Common myeloid progenitor, CD34-positive (primary cell): ENCODE results near the gene F8.
A peak's percentile ranks its signal among the peaks of the same experiment; 100 is the strongest.

Source experiments
- CTCF ChIA-PET: fragments of 350-600 bp; sonication (Branson Sonifier 250); formaldehyde crosslinking; loops from one replicate; lab custom pipeline; 2021; ENCODE audit warnings: antibody characterized with exemption; lab: Charles Lee
- POLR2A ChIA-PET: fragments of 350-600 bp; sonication (Branson Sonifier 250); formaldehyde crosslinking; loops from one replicate; lab custom pipeline; 2021; ENCODE audit warnings: antibody characterized with exemption; lab: Charles Lee
- DNase-seq, 3 donors: peaks; one replicate each; pipeline versions ENCODE4 v3.0.0 to v3.0.0-alpha.2; 2013
- H3K27ac ChIP-seq, 2 experiments: 1 replicate in 1 of 2; 2 replicates in 1 of 2; pipeline ENCODE4 v1.7.0; 2013; ENCODE audit warnings: inconsistent platforms in 2 of 2, low read length in 2 of 2, mild to moderate bottlenecking in 2 of 2, low read depth in 1 of 2, moderate library complexity in 1 of 2; ENCODE audit not compliant: severe bottlenecking in 2 of 2, insufficient read depth in 1 of 2, poor library complexity in 1 of 2
- H3K27me3 ChIP-seq, 5 experiments: replicated peaks in 2 of 5; 1 replicate in 3 of 5; 2 replicates in 2 of 5; pipeline versions ENCODE4 v1.6.1 to v1.7.0; 2013; ENCODE audit warnings: low read length in 4 of 5, mild to moderate bottlenecking in 2 of 5, moderate library complexity in 2 of 5, inconsistent platforms in 1 of 5; ENCODE audit not compliant: insufficient read depth in 5 of 5, control insufficient read depth in 4 of 5
- H3K36me3 ChIP-seq, 4 experiments: 1 replicate in 2 of 4; 2 replicates in 2 of 4; pipeline versions ENCODE4 v1.6.1 to v1.7.0; 2013; ENCODE audit warnings: low read length in 3 of 4, control low read depth in 1 of 4, mild to moderate bottlenecking in 1 of 4; ENCODE audit not compliant: control insufficient read depth in 4 of 4, insufficient read depth in 4 of 4
- H3K4me1 ChIP-seq, 4 experiments: 1 replicate in 3 of 4; 2 replicates in 1 of 4; pipeline versions ENCODE4 v1.6.1 to v1.7.1; 2013; ENCODE audit warnings: low read length in 3 of 4, mild to moderate bottlenecking in 3 of 4, control low read depth in 1 of 4, inconsistent platforms in 1 of 4, moderate library complexity in 1 of 4; ENCODE audit not compliant: control insufficient read depth in 4 of 4, insufficient read depth in 4 of 4; ENCODE audit errors: control extremely low read depth in 1 of 4
- H3K4me3 ChIP-seq, 7 experiments: 1 replicate in 4 of 7; 2 replicates in 3 of 7; pipeline versions ENCODE4 v1.5.1 to v1.7.0; 2013; ENCODE audit warnings: mild to moderate bottlenecking in 7 of 7, low read length in 6 of 7, moderate library complexity in 6 of 7, inconsistent platforms in 2 of 7, low read depth in 2 of 7, control low read depth in 1 of 7; ENCODE audit not compliant: insufficient read depth in 4 of 7, control insufficient read depth in 1 of 7; ENCODE audit errors: extremely low read depth in 1 of 7
- H3K9me3 ChIP-seq, 5 experiments: 1 replicate in 4 of 5; 2 replicates in 1 of 5; pipeline versions ENCODE4 v1.6.1 to v1.7.1; 2013; ENCODE audit warnings: low read length in 4 of 5, mild to moderate bottlenecking in 2 of 5, inconsistent platforms in 1 of 5, low read depth in 1 of 5, moderate library complexity in 1 of 5; ENCODE audit not compliant: control insufficient read depth in 4 of 5, insufficient read depth in 2 of 5; ENCODE audit errors: control extremely low read depth in 1 of 5
- WGBS: methylation state at CpG from one replicate; pipeline ENCODE4 v1.1.5; 2013; ENCODE audit not compliant: insufficient coverage; 5-methylcytosine and 5-hydroxymethylcytosine counted together

The F8 gene

GRCh38 chrX:154795016-154795415, 227.5 kb downstream of the F8 start:
- Histone ChIP-seq H3K36me3 (peaks cover 0 to 16% (median 5%) of the 10 kb centered on the region in 4 experiments), H3K9me3 (peaks cover 0 to 2% (median 0%) of the 10 kb centered on the region in 5 experiments), H3K4me3 (no peak overlapping the region), H3K4me1 (peaks cover 20 to 43% (median 27%) of the 10 kb centered on the region in 4 experiments), H3K27ac (peak overlapping the region in 1 of 2 experiments; percentile 6), H3K27me3 (no peaks in the 10 kb centered on the region)
- CTCF ChIA-PET = no interaction called here
- peak in 2 of 3 donors; percentile 30 to 47 for DNase-seq
- no CpG with 5 or more reads among the region's 2 CpGs for WGBS
- POLR2A ChIA-PET = no interaction called here

- ChIA-PET POLR2A (no interaction called here), CTCF (no interaction called here)
- DNase-seq = no peak
- H3K4me3 ChIP-seq = no peak overlapping the region
- H3K36me3 ChIP-seq = peaks cover 0 to 24% (median 11%) of the 10 kb centered on the region in 4 experiments
- H3K4me1 ChIP-seq = peaks cover 8 to 27% (median 17%) of the 10 kb centered on the region in 4 experiments
- H3K27ac ChIP-seq = no peak overlapping the region
- WGBS = 97% methylated on average over 5 of the region's 7 CpGs
- H3K9me3 ChIP-seq = peaks cover 0 to 2% (median 0%) of the 10 kb centered on the region in 5 experiments
- H3K27me3 ChIP-seq = no peaks in the 10 kb centered on the region
Measured at GRCh38 chrX:154793084-154793795, 229.3 kb downstream of the F8 start.

- peaks cover 0 to 24% (median 12%) of the 10 kb centered on the region in 4 experiments for H3K36me3 ChIP-seq
- DNase-seq = no peak
- POLR2A ChIA-PET = no interaction called here
- H3K27me3 ChIP-seq = no peaks in the 10 kb centered on the region
- peaks cover 0 to 2% (median 0%) of the 10 kb centered on the region in 5 experiments for H3K9me3 ChIP-seq
- CTCF ChIA-PET = interaction anchor here (0.6 kb wide), 1 partner anchor 9 kb away, joined by 3 read pairs; no protein-coding TSS in a partner anchor
- no peak overlapping the region for H3K4me3 ChIP-seq
- H3K4me1 ChIP-seq = peaks cover 2 to 16% (median 8%) of the 10 kb centered on the region in 4 experiments
- no peak overlapping the region for H3K27ac ChIP-seq
- 91% methylated on average over 8 of the region's 8 CpGs for WGBS
Measured at GRCh38 chrX:154791939-154792338, 230.6 kb downstream of the F8 start.

GRCh38 chrX:154791467-154791866, 231.1 kb downstream of the F8 start:
- WGBS = 80% methylated on average over 4 of the region's 4 CpGs
- H3K4me3 ChIP-seq = no peak overlapping the region
- peaks cover 0 to 12% (median 6%) of the 10 kb centered on the region in 4 experiments for H3K4me1 ChIP-seq
- no peaks in the 10 kb centered on the region for H3K27me3 ChIP-seq
- no peak for DNase-seq
- ChIA-PET POLR2A (no interaction called here), CTCF (interaction anchor here (0.6 to 1.1 kb wide), 2 partner anchors 9 kb away, joined by 3 read pairs; no protein-coding TSS in a partner anchor)
- peaks cover 0 to 24% (median 12%) of the 10 kb centered on the region in 4 experiments for H3K36me3 ChIP-seq
- H3K9me3 ChIP-seq = peaks cover 0 to 2% (median 0%) of the 10 kb centered on the region in 5 experiments
- no peak overlapping the region for H3K27ac ChIP-seq
